Measurements from ENCODE around the gene TP63. TPM values are rescaled to one million over a fixed set of nuclear protein-coding genes. Genes with fewer than 3 reads are reported as not detected.

The TP63 gene
- total and polyA plus RNA-seq, 2 donors (not counting 3 experiments of a cell fraction or from before 2014, with no cell fraction given) = not detected

- FAIRE-seq (no peak), DNase-seq (ENCODE audit: low read depth, low spot score) (no peak)
- no peak overlapping the region for H2AFZ ChIP-seq (ENCODE audit: low read depth, low read length)
- ChIA-PET POLR2A (no interaction called here), CTCF (interaction anchor here (1.0 kb wide), 1 partner anchor 10 kb away, joined by 3 read pairs; no protein-coding TSS in a partner anchor)
- H3K9ac ChIP-seq (replicated peaks; ENCODE audit: extremely low read depth, insufficient read depth, low read length) = no peak overlapping the region
- dilution Hi-C loops (cut with MboI; ENCODE audit: extremely low pct_ligation_motif_present, low sequenced_read_pairs) = no loop called here
- no peaks in the 10 kb centered on the region for H3K79me2 ChIP-seq (ENCODE audit: control insufficient read depth, insufficient read depth, low read length)
- no peaks in the 10 kb centered on the region for H3K9me1 ChIP-seq (replicated peaks; ENCODE audit: control insufficient read depth, extremely low read depth, insufficient read depth, low read length)
- H3K27ac ChIP-seq (ENCODE audit: insufficient read depth, low read depth, low read length) = no peak overlapping the region
- H3K36me3 ChIP-seq (ENCODE audit: control insufficient read depth in 2 of 2, extremely low read depth in 1 of 2, insufficient read depth in 2 of 2, low read length in 2 of 2) = no peaks in the 10 kb centered on the region
- intact Hi-C loops (cut with micrococcal nuclease) = no loop called here
- H3K4me1 ChIP-seq (ENCODE audit: control insufficient read depth, extremely low read depth, insufficient read depth, low read length) = no peaks in the 10 kb centered on the region
- no peak for TF ChIP-seq POLR2A (IDR thresholded peaks at IDR 0.05; ENCODE audit: low read depth, low read length)
- TF ChIP-seq MAX (IDR thresholded peaks at IDR 0.05; ENCODE audit: insufficient read depth, insufficient read length) = no peak
- TF ChIP-seq MYC (IDR thresholded peaks at IDR 0.05; ENCODE audit: low read depth, low read length) = no peak
- no peak for TF ChIP-seq EZH2 (IDR thresholded peaks at IDR 0.05; ENCODE audit: borderline replicate concordance, low read depth, low read length, severe bottlenecking)
- no peak for TF ChIP-seq POLR2AphosphoS5 (IDR thresholded peaks at IDR 0.05; ENCODE audit: insufficient read depth, low read depth, low read length)
- TF ChIP-seq CTCF (IDR thresholded peaks at IDR 0.05; ENCODE audit: extremely low read depth in 1 of 2, insufficient read depth in 1 of 2, low read depth in 1 of 2, low read length in 2 of 2) = no peak
- TF ChIP-seq FOS (IDR thresholded peaks at IDR 0.05; ENCODE audit: borderline replicate concordance, insufficient read depth, low read length) = no peak
- no peaks in the 10 kb centered on the region for H4K20me1 ChIP-seq (replicated peaks; ENCODE audit: control insufficient read depth, extremely low read depth, insufficient read depth, low read length)
- no peak overlapping the region for H3K4me3 ChIP-seq (replicated peaks in 1 of 3; ENCODE audit: insufficient read depth in 1 of 3, low read depth in 1 of 3, low read length in 3 of 3)
- no peak overlapping the region for H3K4me2 ChIP-seq (ENCODE audit: insufficient read depth, low read length)
- H3K27me3 ChIP-seq (ENCODE audit: control insufficient read depth in 2 of 2, insufficient read depth in 2 of 2, low read length in 2 of 2) = no peaks in the 10 kb centered on the region
- H3K9me3 ChIP-seq (replicated peaks; ENCODE audit: control insufficient read depth, insufficient read depth, low read length) = no peaks in the 10 kb centered on the region
- BruUV-seq (replicated peaks) = no TSS peak
Measured at GRCh38 chr3:189897406-189897805, 266.2 kb downstream of the TP63 start.

Data from endothelial cell of umbilical vein (primary cell).